NCI-H1092 (cell line): ENCODE data around the gene FBXW8.

ENCODE experiments used
- DNase-seq: peaks from one replicate; lab custom pipeline; 2025; lab: John Stamatoyannopoulos, UW

FBXW8 gene, protein sequence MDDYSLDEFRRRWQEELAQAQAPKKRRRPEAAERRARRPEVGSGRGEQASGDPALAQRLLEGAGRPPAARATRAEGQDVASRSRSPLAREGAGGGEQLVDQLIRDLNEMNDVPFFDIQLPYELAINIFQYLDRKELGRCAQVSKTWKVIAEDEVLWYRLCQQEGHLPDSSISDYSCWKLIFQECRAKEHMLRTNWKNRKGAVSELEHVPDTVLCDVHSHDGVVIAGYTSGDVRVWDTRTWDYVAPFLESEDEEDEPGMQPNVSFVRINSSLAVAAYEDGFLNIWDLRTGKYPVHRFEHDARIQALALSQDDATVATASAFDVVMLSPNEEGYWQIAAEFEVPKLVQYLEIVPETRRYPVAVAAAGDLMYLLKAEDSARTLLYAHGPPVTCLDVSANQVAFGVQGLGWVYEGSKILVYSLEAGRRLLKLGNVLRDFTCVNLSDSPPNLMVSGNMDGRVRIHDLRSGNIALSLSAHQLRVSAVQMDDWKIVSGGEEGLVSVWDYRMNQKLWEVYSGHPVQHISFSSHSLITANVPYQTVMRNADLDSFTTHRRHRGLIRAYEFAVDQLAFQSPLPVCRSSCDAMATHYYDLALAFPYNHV

DNA sequence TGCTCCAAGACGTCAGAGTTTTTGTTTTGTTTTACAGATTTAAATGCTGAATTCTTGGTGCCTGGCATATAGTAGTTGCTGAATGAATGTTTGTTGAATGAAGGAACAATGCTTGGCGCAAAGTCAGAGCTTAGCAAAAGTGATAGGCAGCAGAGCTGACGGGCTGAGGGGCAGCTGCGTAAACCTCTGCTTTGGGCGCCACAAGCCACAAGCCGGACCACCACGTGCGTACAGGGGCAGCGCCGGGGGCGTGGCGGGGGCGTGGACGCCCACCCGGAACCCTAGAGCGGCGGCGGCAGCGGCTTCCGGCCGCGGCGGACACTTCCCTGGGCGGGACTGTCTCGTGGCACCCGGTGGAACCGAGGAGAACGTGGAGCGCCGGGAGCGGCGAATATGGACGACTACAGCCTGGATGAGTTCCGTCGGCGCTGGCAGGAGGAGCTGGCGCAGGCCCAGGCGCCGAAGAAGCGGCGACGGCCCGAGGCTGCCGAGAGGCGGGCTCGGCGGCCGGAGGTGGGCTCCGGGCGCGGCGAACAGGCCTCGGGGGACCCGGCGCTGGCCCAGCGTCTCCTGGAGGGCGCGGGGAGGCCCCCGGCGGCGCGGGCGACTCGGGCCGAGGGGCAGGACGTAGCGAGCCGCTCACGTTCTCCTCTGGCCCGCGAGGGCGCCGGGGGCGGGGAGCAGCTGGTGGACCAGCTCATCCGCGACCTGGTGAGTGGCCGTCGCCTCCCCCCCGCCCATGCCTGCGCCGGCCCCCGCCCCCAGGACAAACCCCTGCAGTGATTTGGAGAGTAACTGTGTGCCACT, at the start of gene FBXW8:
Gene FBXW8, plus strand, starts transcription at position 306 of the 807 bp plus-strand sequence. Its CDS starts 88 bp downstream, at position 394.
- peak; percentile 66 for DNase-seq

DNA sequence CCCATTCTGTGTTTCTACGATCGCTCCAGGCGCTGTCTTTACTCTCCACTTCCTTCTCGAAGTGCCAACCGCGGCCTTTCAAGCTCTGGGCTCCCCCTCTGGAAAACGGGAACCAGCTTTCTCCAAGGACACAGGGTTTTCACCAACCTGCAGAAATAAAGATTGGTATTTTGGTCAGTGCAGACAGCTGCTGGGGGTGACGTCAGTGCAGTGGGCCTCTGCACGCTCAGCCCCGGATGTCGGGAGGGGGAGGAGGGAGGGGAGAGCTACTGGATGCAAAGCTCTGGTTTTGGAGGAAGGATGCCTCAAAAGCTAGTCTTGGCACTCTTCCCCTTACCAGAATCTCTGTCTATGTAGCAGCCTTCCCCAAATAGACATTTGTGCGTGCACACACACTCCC, 49.4 kb upstream of the FBXW8 start:
- DNase-seq, result no peak

DNA sequence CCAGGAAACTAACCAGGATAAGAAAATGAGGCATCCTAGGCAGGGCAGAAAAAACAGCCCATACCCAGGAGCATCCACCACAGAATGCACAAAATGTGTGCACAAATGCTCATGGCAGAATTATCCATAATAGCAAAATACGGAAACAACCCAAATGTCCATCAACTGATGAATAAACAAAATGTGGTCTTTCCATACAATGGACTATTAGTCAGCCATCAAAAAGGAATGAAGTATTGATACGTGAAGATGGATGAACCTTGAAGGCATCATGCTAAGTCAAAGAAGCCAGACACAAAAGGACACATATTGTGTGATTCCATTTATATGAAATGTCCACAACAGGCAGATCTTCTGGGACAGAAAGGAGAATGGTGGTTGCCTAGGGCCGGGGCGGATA, 48.6 kb upstream of the FBXW8 start:
- DNase-seq, result no peak

DNA sequence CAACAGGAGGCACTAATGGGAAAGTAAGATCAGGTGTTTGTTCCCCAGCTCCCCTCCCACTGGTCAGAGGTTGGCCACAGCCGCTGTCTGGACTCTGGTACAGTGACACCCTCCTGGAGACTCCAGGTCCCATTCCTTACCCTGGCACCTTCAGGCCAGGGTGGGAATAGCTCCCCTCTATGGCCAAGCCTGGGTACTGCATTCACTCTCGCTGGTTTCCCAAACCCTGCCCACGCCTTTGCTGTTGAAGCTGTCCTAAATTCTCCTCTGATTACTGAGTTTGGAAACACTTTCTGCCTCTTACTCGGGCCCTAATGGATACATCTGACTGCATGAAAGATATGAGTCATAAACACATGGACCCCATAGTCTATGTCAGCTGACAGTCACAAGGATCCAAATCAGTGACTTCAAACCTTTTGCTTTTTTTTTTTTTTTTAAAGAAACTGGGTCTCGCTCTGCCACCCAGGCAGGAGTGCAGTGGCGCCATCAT, 47.4 kb upstream of the FBXW8 start:
- no peak for DNase-seq

DNA sequence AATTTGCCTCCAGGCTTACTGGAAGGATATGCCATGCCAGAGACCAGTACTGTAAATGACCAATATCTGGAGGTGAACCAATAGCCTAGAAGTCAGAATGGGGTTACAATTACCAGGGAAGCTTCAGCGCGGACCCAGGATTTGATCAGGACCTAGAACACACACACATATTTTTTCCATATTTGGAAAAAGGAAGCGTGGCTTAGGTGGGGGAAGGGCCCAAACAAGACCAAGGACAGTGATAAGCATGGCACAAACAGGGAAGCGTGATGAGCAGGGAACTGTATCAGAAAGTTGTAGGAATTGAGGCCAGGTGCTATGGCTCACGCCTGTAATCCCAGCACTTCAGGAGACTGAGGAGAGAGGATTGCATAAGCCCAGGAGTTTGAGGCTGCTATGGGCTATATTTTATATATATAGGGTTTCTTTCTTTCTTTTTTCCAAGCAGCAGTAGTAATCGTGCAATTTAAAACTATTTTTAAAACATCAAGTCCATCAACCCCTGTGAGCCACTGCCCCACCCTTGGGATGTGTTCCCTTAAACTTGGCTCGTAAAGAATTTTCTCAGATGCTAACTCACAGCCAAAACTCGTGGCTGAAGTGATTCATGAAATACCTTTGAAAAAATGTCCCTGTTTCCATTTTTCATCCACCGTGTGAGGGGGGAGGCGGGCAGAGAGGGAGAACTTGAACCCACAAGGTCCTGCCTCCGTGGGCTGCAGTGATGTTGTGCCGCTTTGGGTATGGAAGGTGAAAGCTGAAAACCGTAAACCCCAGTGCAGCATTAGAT, 46.2 kb upstream of the FBXW8 start:
- DNase-seq, result no peak

DNA sequence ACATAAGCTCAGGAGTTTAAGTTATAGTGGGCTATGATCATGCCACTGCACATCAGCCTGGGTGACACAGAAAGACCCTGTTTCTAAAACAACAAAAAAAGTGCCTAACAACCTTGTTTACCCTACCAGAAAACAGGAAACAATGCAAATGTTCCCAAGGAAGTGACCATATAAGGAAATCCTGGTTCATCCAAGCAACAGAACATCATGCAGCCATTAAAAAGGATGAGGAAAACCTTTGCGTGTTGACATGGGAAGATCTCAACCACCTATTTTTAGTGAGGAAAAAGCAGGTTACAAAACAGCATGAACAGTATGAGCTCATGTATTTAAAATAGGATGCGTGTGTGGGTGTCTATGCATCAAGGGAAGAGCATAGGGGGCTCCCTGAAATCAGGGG, 43.2 kb upstream of the FBXW8 start:
- no peak for DNase-seq

DNA sequence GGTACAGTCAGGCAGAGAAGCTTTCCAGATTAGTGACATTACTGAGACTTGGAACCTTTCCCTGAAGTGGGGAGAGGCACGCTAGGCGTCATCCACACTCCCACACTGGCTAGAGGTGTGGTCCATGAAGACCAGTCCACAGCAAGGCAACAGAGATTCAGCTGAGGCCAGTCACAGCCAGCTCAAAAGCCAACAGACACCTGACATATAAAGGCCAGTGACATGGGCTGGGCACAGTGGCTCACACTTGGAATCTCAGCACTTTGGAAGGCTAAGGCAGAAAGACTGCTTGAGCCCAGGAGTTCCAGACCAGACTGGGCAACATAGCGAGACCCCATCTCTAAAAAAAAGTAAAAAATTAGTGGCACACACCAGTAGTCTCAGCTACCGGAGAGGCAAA, 40.4 kb upstream of the FBXW8 start:
- no peak for DNase-seq

DNA sequence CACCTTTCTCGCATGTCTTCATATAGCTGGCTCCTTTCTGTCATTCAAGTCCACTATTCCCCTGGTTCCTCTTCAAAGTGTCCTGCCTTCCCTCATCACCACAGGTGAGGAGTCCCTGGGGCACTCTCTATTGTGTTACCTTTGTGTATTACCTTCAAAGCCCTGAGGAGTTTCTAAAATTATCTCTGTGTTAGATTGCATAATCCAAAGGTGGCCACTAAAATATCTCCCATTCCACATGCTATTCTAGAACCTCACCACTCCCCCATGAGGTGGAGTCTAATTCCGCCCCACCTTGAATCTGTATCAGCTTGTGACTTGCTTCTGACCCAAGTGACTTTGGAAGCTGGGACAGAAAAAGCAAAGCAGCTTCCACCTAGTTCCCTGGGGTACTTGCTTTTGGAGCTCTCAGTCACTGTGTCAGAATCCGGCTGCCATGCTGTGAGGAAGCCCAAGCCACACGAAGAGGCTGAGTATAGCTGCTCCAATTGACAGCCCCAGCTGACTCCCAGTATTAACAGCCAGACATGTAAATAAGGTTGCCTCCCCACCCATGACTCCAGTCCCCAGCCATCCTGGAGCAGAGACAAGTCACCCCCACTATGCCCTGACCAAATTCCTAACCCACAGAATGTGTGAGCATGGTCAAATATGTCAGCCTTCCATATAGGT, 36.3 kb upstream of the FBXW8 start:
- DNase-seq, result no peak

DNA sequence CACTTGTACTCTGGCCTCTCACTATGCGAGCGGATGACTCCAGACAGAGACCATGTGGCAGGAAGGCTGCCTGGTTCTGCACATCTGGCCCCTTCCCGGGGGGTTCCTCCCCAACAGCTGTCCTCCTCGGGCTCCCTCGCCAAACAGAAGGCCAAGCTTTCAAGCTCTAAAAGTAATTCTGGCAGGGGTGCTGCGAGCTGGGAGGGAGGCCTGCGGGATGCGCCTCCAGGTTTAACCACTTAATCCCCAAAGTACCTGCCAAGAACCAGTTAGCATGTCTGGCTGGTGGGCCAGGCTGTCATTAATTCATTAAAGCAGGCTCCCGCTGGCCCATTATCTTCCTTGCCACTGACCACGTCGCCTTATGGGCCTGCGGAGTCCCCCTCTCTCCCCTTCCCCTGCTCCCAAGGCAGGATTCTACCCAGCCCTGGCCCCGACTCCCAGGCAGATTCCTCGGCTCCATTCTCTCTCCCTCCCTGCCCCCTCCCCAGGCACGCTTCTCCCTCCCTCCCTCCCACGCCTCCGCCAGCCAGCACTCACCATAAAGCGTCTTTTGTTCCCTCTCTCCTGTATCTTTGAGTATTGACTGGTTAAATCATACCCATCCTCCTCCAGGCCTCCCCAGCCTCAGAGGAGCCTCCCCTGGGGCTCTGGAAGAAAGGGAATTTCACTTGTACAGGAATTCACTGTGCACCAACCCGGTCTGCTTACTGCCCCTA, 34.4 kb upstream of the FBXW8 start:
- no peak for DNase-seq

DNA sequence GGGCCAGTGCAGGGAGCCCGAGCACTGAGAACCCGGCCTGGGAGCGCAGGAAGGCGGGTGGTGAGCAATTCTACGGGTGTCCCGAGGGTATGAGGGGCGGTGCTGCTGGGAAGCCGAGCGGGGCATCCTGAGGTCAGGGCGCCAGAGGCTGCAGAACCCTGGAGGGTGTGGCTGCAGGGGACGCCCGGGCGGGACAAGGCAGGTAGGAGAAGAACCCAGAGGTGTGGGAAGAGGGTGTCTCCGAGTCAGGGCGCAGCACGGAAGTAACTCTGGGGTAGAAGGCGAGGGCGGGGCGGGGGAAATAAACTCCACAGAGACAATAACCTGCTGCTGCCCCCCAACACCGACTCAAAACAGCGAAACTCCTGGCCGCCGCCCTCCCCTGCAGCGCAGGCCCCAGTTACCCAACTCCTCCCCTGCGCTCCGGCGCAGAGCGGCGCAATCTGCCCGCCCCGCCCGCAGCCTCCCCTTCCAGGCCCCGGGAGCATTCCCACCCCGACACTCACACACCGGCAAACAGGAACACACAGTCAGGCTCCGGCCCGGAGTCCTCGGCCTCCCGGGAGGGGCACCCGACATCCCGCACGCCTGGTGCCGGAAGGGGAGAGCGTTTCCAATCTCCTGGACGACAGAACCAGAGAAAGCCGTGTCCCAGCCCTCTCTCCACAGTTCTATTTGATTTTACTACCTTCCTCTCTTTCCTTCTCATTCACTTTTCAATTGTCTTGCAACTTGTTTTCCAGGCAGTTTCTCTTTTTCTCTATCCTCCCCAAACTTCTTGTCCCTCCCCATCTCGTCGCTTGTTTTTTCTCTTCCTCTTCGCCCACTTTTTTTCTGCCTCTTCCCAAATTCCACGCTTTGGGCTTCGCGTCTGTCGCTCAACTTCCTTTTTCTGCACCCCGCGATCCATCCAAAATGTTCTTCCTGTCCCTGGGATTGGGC, 31.9 kb upstream of the FBXW8 start:
- no peak for DNase-seq

DNA sequence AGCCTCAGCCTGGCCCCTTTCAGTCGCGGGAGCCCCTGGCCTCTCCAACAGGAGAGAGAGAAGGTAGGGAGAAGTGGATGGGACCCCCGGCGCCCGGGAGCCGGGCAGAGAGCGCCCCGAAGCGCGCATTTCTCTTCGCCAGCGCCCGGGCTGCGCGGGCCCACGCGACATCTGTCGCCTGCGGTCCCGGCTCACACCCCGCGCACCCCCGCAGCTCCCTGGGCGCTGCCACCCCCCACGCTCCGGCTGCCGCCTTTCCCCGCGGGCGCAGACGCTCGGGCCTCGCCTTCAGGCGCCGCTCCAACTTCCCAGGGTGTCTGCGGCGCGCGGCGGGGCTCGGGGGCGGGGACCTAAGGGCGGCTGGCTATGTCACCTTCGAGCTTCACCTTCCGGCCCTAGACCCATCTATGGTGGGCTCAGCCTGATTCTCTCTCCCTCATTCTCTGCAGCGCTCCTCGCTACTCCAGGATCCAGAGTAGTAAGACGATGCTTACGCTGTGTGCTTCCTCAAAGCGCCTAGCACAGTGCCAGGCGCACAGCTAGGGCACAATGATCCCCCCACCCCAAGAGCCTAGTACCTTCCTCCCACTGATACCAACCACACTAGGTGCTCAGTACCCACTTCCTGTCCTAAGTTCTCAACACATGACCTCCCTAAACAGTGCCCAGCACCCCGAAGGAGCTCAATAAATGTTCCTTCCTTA, 31.1 kb upstream of the FBXW8 start:
- no peak for DNase-seq

DNA sequence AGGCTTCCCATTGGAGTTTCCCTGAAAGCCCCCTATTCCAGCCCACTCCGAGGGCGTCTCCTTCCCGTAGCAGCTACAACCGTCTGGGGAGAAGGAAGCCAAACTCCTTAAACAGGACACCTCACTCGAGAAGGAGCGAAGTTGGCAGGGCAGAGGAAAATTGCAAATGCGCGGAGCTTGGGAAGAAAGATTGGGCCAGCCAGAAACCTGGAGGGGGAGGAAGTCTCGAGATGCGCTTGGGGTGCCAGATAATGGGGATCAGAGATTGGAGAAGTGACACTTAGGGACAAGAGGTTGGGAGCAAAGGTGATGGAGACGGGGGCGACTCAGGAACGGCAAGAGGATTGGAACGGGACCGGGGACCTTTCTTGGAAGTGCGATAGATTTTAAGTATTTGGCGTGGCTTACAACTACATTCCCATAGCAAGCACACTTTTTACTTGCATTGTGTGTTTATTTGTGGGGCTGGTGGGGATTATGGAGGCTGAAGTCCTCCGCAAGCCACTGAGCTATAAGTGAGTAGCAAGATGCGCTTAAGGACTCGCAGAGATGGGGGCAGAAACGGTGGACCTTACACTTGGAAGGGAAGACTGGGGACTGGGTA, 30.4 kb upstream of the FBXW8 start:
- no peak for DNase-seq

DNA sequence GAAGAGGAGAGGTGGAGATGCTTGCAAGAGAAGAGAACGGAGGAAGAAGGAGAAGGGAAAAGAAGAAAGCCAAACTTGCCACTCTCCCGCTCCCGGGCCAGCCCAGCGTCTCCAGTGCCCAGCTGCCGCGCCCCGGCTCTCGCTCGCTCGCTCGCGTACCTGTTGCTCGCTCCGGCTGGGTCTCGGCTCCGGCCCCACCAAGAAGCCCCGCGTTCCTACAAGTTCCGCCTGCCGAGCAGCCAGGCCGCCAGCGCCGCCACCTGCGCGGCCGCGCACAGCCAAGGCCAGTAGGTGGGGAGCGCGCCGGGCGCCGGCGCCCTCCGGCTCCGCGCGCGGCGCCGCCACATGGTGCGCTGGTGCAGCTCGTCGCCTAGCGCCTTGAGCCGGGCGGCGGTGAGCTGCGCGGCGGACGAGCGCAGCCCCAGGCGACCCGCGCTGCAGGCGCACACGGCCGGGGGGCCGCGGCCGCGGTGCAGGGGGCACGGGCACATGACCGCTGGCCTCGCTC, 29.9 kb upstream of the FBXW8 start:
- DNase-seq, result peak; percentile 15

DNA sequence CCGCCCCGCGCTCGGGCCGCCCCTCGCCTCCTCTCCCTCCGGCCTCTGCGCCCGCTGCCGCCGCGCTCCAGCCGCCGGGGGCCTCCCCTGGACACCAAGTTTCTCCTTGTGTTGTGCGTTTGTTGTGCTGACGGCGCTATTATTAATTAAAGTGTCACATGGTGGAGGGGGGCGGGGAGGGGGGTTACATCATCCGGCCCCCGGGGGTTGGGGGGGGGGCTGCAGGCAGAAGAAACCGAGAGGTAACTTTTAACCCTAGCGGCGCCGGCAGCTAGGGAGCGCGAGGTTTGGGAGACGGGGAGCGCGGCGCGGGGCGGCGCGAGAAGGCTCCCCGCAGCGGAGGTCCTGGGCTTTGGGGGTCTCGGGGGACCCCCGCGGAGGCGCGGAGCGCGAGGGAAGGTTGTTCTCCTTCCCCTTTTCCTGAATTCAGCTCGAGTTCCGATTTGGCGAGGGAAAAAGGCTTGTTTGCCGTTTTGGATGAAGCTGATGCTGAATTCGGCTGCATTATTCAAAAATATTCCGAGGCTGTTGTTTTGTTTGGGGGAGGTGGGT, 29.3 kb upstream of the FBXW8 start, which contains the start of gene HRK:
Gene HRK, minus strand, starts transcription at position 117 of the 552 bp plus-strand sequence. CDS start 134 bp downstream, outside the sequence.
- DNase-seq, result peak; percentile 6

DNA sequence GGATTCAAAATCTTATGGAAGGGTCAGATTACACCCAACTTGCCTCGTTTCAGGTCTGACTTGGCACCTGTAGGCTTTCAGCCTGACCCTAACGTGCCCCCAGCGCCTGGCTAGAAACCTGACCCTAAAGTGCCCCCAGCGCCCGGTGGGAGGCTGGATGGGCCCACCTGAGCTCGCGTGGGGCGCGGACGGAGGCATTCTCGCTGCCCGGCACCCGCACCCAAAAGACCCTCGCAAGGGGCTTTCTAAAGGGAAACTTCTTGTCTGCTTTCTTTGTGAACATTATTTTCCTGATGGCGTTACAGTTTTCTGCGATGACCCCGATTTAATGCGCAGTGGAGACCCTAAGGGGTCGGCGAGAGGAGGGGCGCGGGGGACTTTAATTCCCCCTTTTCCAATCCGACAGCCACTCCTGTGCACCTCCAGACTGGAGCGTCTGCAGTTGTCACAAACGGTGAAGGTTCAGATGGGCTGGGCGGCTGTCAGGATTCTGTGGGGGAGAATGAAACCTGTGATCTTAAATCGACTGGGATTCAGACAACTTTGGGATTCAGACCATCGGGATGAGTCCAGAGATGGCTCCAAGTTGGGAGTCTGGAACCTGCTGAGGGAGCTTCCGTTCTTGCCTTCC, 28.8 kb upstream of the FBXW8 start:
- DNase-seq, result no peak

DNA sequence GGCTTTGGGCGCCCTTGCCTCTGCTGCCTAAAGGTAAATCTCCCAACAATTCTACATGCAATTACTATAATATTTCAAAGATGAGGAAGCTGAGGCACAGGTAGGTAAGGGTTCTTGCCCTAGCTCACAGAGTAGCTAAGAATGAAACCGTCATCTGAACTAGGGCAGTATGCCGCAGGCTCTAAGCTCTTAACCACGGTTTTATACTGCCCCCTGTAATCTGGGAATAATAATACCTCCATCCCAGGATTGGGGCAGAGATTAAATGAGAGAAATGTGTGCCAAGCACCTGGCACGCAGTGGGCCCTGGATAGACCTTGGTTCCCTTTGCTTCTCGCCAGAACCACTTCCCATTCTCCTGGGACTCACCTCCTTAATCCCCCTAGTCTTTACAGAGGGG, 28.0 kb upstream of the FBXW8 start:
- peak; percentile 23 for DNase-seq

DNA sequence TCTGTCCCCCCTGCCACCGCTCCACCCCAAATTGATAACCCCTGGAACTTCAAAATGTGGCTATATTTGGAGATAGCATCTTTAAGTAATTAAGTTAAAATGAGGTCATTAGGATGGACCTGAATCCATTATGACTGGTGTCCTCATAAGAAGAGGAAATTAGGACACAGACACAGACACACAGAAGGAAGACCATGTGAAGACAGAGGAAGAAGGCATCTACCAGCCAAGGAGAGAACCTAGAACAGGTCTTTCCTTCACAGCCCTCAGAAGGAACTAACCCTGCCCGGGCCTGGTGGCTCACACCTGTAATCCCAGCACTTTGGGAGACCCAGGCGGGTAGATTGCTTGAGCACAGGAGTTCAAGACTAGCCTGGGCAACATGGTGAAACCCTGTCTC, 25.9 kb upstream of the FBXW8 start:
- no peak for DNase-seq
